Measurements from ENCODE around the gene DIRAS1. TPM values are rescaled to one million over a fixed set of nuclear protein-coding genes. Genes with fewer than 3 reads are reported as not detected.
A peak's percentile ranks its signal among the peaks of the same experiment; 100 is the strongest.

DIRAS1 gene
- 2.6 TPM for polyA plus RNA-seq
- long read RNA-seq, donor 1, partial matches to known transcripts, result 0 of 1 reads
- long read RNA-seq, donor 1, other reads (novel, unspliced or antisense), result 0 of 1 reads
- long read RNA-seq, donor 2, result 0 reads
- long read RNA-seq, donor 3, result 0 reads
- long read RNA-seq, donor 4, result 0 reads
- long read RNA-seq, donor 5, partial matches to known transcripts, result 0 of 3 reads
- long read RNA-seq, donor 5, other reads (novel, unspliced or antisense), result 0 of 3 reads
- long read RNA-seq, donor 6, result 0 reads
- long read RNA-seq, donor 7, partial matches to known transcripts, result 0 of 1 reads
- long read RNA-seq, donor 7, other reads (novel, unspliced or antisense), result 0 of 1 reads
- long read RNA-seq, donor 8, partial matches to known transcripts, result 0 of 1 reads
- long read RNA-seq, donor 8, other reads (novel, unspliced or antisense), result 0 of 1 reads
- long read RNA-seq, donor 9, partial matches to known transcripts, result 0 of 3 reads
- long read RNA-seq, donor 9, other reads (novel, unspliced or antisense), result 0 of 3 reads
- long read RNA-seq, donor 10, partial matches to known transcripts, result 0 of 2 reads
- long read RNA-seq, donor 10, other reads (novel, unspliced or antisense), result 0 of 2 reads
- long read RNA-seq, donor 11, result 0 reads

GRCh38 chr19:2720777-2721569, at the start of gene DIRAS1:
Gene DIRAS1, minus strand, starts transcription at chr19:2721372. Its CDS starts 3,566 bp downstream, at chr19:2717806.
- H3K27ac ChIP-seq (ENCODE audit: low read length), result no peak within 1 kb of the TSS
- peaks cover 20% of the 10 kb centered on the region for H3K9me3 ChIP-seq (ENCODE audit: control insufficient read depth, low read depth, low read length)
- no peaks in the 10 kb centered on the region for H3K4me1 ChIP-seq (ENCODE audit: control insufficient read depth, insufficient read depth, low read length)
- no peaks in the 10 kb centered on the region for H3K36me3 ChIP-seq (ENCODE audit: control insufficient read depth, insufficient read depth, low read length)
- DNase-seq, result no peak
- no CpG with 5 or more reads among the region's 100 CpGs for WGBS (ENCODE audit: insufficient coverage, low lambda C conversion rate)
- H3K4me3 ChIP-seq (ENCODE audit: low read length), result no peak within 1 kb of the TSS
- H3K27me3 ChIP-seq (ENCODE audit: control insufficient read depth, insufficient read depth, low read length), result peaks cover 48% of the 10 kb centered on the region

- peaks cover 7% of the 10 kb centered on the region for H3K4me1 ChIP-seq (ENCODE audit: control insufficient read depth, insufficient read depth, low read length)
- no peaks in the 10 kb centered on the region for H3K9me3 ChIP-seq (ENCODE audit: control insufficient read depth, low read depth, low read length)
- DNase-seq, result peak; percentile 26 to 45
- WGBS (ENCODE audit: insufficient coverage, low lambda C conversion rate), result no CpG with 5 or more reads among the region's 40 CpGs
- H3K4me3 ChIP-seq (ENCODE audit: low read length), result no peak overlapping the region
- peaks cover 39% of the 10 kb centered on the region for H3K36me3 ChIP-seq (ENCODE audit: control insufficient read depth, insufficient read depth, low read length)
- no peaks in the 10 kb centered on the region for H3K27me3 ChIP-seq (ENCODE audit: control insufficient read depth, insufficient read depth, low read length)
- H3K27ac ChIP-seq (ENCODE audit: low read length), result peak overlapping the region; percentile 35
Measured at GRCh38 chr19:2770055-2771013, 49.2 kb upstream of the DIRAS1 start.

GRCh38 chr19:2769218-2769617, 48.0 kb upstream of the DIRAS1 start:
- H3K36me3 ChIP-seq (ENCODE audit: control insufficient read depth, insufficient read depth, low read length), result peaks cover 46% of the 10 kb centered on the region
- no peak overlapping the region for H3K27ac ChIP-seq (ENCODE audit: low read length)
- peaks cover 7% of the 10 kb centered on the region for H3K4me1 ChIP-seq (ENCODE audit: control insufficient read depth, insufficient read depth, low read length)
- WGBS (ENCODE audit: insufficient coverage, low lambda C conversion rate), result no CpG with 5 or more reads among the region's 8 CpGs
- no peaks in the 10 kb centered on the region for H3K27me3 ChIP-seq (ENCODE audit: control insufficient read depth, insufficient read depth, low read length)
- H3K4me3 ChIP-seq (ENCODE audit: low read length), result no peak overlapping the region
- no peak for DNase-seq
- no peaks in the 10 kb centered on the region for H3K9me3 ChIP-seq (ENCODE audit: control insufficient read depth, low read depth, low read length)

- Histone ChIP-seq H3K27ac (ENCODE audit: low read length) (no peak overlapping the region), H3K4me3 (ENCODE audit: low read length) (no peak overlapping the region), H3K9me3 (ENCODE audit: control insufficient read depth, low read depth, low read length) (no peaks in the 10 kb centered on the region), H3K27me3 (ENCODE audit: control insufficient read depth, insufficient read depth, low read length) (no peaks in the 10 kb centered on the region), H3K4me1 (ENCODE audit: control insufficient read depth, insufficient read depth, low read length) (peaks cover 7% of the 10 kb centered on the region), H3K36me3 (ENCODE audit: control insufficient read depth, insufficient read depth, low read length) (peaks cover 49% of the 10 kb centered on the region)
- WGBS (ENCODE audit: insufficient coverage, low lambda C conversion rate), result no CpG with 5 or more reads among the region's 29 CpGs
- DNase-seq, result no peak
Measured at GRCh38 chr19:2768365-2769132, 47.4 kb upstream of the DIRAS1 start.

GRCh38 chr19:2767688-2768087, 46.5 kb upstream of the DIRAS1 start:
- no CpG with 5 or more reads among the region's 19 CpGs for WGBS (ENCODE audit: insufficient coverage, low lambda C conversion rate)
- Histone ChIP-seq H3K4me1 (ENCODE audit: control insufficient read depth, insufficient read depth, low read length) (peaks cover 7% of the 10 kb centered on the region), H3K27ac (ENCODE audit: low read length) (no peak overlapping the region), H3K36me3 (ENCODE audit: control insufficient read depth, insufficient read depth, low read length) (peaks cover 58% of the 10 kb centered on the region), H3K9me3 (ENCODE audit: control insufficient read depth, low read depth, low read length) (no peaks in the 10 kb centered on the region), H3K4me3 (ENCODE audit: low read length) (no peak overlapping the region), H3K27me3 (ENCODE audit: control insufficient read depth, insufficient read depth, low read length) (no peaks in the 10 kb centered on the region)
- DNase-seq, result no peak

- no CpG with 5 or more reads among the region's 35 CpGs for WGBS (ENCODE audit: insufficient coverage, low lambda C conversion rate)
- Histone ChIP-seq H3K4me1 (ENCODE audit: control insufficient read depth, insufficient read depth, low read length) (peaks cover 7% of the 10 kb centered on the region), H3K36me3 (ENCODE audit: control insufficient read depth, insufficient read depth, low read length) (peaks cover 67% of the 10 kb centered on the region), H3K9me3 (ENCODE audit: control insufficient read depth, low read depth, low read length) (peaks cover 5% of the 10 kb centered on the region), H3K27me3 (ENCODE audit: control insufficient read depth, insufficient read depth, low read length) (no peaks in the 10 kb centered on the region), H3K27ac (ENCODE audit: low read length) (no peak overlapping the region), H3K4me3 (ENCODE audit: low read length) (no peak overlapping the region)
- DNase-seq, result no peak
Measured at GRCh38 chr19:2766594-2767372, 45.6 kb upstream of the DIRAS1 start.

- no peak for DNase-seq
Measured at GRCh38 chr19:2765376-2765775, 44.2 kb upstream of the DIRAS1 start.

GRCh38 chr19:2764945-2765344, 43.8 kb upstream of the DIRAS1 start:
- no peak for DNase-seq
- Histone ChIP-seq H3K9me3 (ENCODE audit: control insufficient read depth, low read depth, low read length) (peaks cover 5% of the 10 kb centered on the region), H3K4me3 (ENCODE audit: low read length) (no peak overlapping the region), H3K36me3 (ENCODE audit: control insufficient read depth, insufficient read depth, low read length) (peaks cover 73% of the 10 kb centered on the region), H3K27ac (ENCODE audit: low read length) (no peak overlapping the region), H3K27me3 (ENCODE audit: control insufficient read depth, insufficient read depth, low read length) (no peaks in the 10 kb centered on the region), H3K4me1 (ENCODE audit: control insufficient read depth, insufficient read depth, low read length) (no peaks in the 10 kb centered on the region)
- no CpG with 5 or more reads among the region's 21 CpGs for WGBS (ENCODE audit: insufficient coverage, low lambda C conversion rate)

More at GRCh38 chr19:2765376-2765775, 44.2 kb upstream of the DIRAS1 start:
- Histone ChIP-seq H3K9me3 (ENCODE audit: control insufficient read depth, low read depth, low read length) (peaks cover 5% of the 10 kb centered on the region), H3K4me3 (ENCODE audit: low read length) (no peak overlapping the region), H3K36me3 (ENCODE audit: control insufficient read depth, insufficient read depth, low read length) (peaks cover 76% of the 10 kb centered on the region), H3K27me3 (ENCODE audit: control insufficient read depth, insufficient read depth, low read length) (no peaks in the 10 kb centered on the region), H3K4me1 (ENCODE audit: control insufficient read depth, insufficient read depth, low read length) (peaks cover 2% of the 10 kb centered on the region), H3K27ac (ENCODE audit: low read length) (no peak overlapping the region)
- WGBS (ENCODE audit: insufficient coverage, low lambda C conversion rate), result no CpG with 5 or more reads among the region's 15 CpGs

- H3K36me3 ChIP-seq (ENCODE audit: control insufficient read depth, insufficient read depth, low read length), result peaks cover 77% of the 10 kb centered on the region
- H3K27ac ChIP-seq (ENCODE audit: low read length), result no peak overlapping the region
Measured at GRCh38 chr19:2763687-2764086, 42.5 kb upstream of the DIRAS1 start.

More at GRCh38 chr19:2763687-2764086, 42.5 kb upstream of the DIRAS1 start:
- H3K4me1 ChIP-seq (ENCODE audit: control insufficient read depth, insufficient read depth, low read length), result no peaks in the 10 kb centered on the region
- peaks cover 5% of the 10 kb centered on the region for H3K9me3 ChIP-seq (ENCODE audit: control insufficient read depth, low read depth, low read length)
- no peaks in the 10 kb centered on the region for H3K27me3 ChIP-seq (ENCODE audit: control insufficient read depth, insufficient read depth, low read length)
- no peak for DNase-seq
- 100% methylated on average over 1 of the region's 12 CpGs for WGBS (ENCODE audit: insufficient coverage, low lambda C conversion rate)
- H3K4me3 ChIP-seq (ENCODE audit: low read length), result no peak overlapping the region
